22Rv1 (cell line): Measurements from ENCODE around the gene SCN2A.
"Not testable (repeated sequence)": the region's sequence is repeated elsewhere in the genome, so short reads cannot be mapped to it uniquely, and the experiment has no call there.

Experiments used
- H3K27ac ChIP-seq: fragments of 450-650 bp; 2 replicates; pipeline ENCODE4 v1.5.1; 2017
- CTCF ChIP-seq: fragments of 450-650 bp; IDR thresholded peaks from 2 replicates; pipeline ENCODE4 v1.5.1; 2017; ENCODE audit warnings: mild to moderate bottlenecking
- ZFX ChIP-seq: fragments of 450-650 bp; IDR thresholded peaks from 2 replicates; pipeline ENCODE4 v1.6.1; 2017; ENCODE audit warnings: antibody characterized with exemption, borderline replicate concordance

The SCN2A gene

GRCh38 chr2:165251366-165251765, 12.2 kb downstream of the SCN2A start:
- no peak for TF ChIP-seq CTCF
- TF ChIP-seq ZFX: no peak
- no peak overlapping the region for H3K27ac ChIP-seq

- H3K27ac ChIP-seq: no peak overlapping the region
- TF ChIP-seq ZFX: no peak
- TF ChIP-seq CTCF: no peak
These were observed 14.0 kb downstream of the SCN2A start for GRCh38 chr2:165253178-165253577.

- no peak overlapping the region for H3K27ac ChIP-seq
- TF ChIP-seq ZFX (no peak), CTCF (no peak)
These were observed 17.4 kb downstream of the SCN2A start for GRCh38 chr2:165256618-165257017.

- not testable (repeated sequence) for H3K27ac ChIP-seq
These were observed 21.1 kb downstream of the SCN2A start for GRCh38 chr2:165260347-165260746.

GRCh38 chr2:165268754-165269153, 29.5 kb downstream of the SCN2A start:
- no peak overlapping the region for H3K27ac ChIP-seq
- TF ChIP-seq ZFX (no peak), CTCF (no peak)

GRCh38 chr2:165273176-165273575, 34.0 kb downstream of the SCN2A start:
- TF ChIP-seq ZFX (no peak), CTCF (no peak)
- no peak overlapping the region for H3K27ac ChIP-seq

GRCh38 chr2:165274698-165275097, 35.5 kb downstream of the SCN2A start:
- no peak overlapping the region for H3K27ac ChIP-seq
- TF ChIP-seq ZFX: no peak
- TF ChIP-seq CTCF: no peak

- no peak for TF ChIP-seq CTCF
- no peak for TF ChIP-seq ZFX
- H3K27ac ChIP-seq: no peak overlapping the region
These were observed 36.7 kb downstream of the SCN2A start for GRCh38 chr2:165275932-165276331.
